KMS-11 (cell line): ENCODE data around the gene ABCD2.

Experiments used
- H2AFZ ChIP-seq: fragments of 200-600 bp; sonication (generic); 2 replicates; pipeline ENCODE4 v1.6.1; 2016; ENCODE audit warnings: antibody characterized with exemption, mixed run types, low read depth
- H3K27ac ChIP-seq: fragments of 200-600 bp; sonication (generic); 2 replicates; pipeline ENCODE4 v1.6.1; 2016; ENCODE audit warnings: mild to moderate bottlenecking, mixed run types
- H3K27me3 ChIP-seq: fragments of 200-600 bp; sonication (generic); 2 replicates; pipeline ENCODE4 v1.6.1; 2017; ENCODE audit warnings: mild to moderate bottlenecking, low read depth, mixed run types, moderate library complexity; ENCODE audit not compliant: insufficient read depth
- H3K36me3 ChIP-seq: fragments of 200-600 bp; sonication (generic); 2 replicates; pipeline ENCODE4 v1.6.1; 2017; ENCODE audit warnings: mild to moderate bottlenecking, mixed run types; ENCODE audit not compliant: insufficient read depth
- H3K4me1 ChIP-seq: fragments of 200-600 bp; sonication (generic); 2 replicates; pipeline ENCODE4 v1.6.1; 2016; ENCODE audit warnings: mild to moderate bottlenecking, low read depth, mixed run types; ENCODE audit not compliant: poor library complexity, severe bottlenecking
- H3K4me2 ChIP-seq: fragments of 200-600 bp; sonication (generic); 2 replicates; pipeline ENCODE4 v1.7.0; 2016; ENCODE audit warnings: mild to moderate bottlenecking, mixed run types
- H3K4me3 ChIP-seq: fragments of 200-600 bp; sonication (generic); IDR thresholded peaks from 2 replicates; pipeline ENCODE4 v1.6.1; 2017; ENCODE audit warnings: low read depth, low read length, mixed read lengths; ENCODE audit not compliant: insufficient read depth
- H3K79me2 ChIP-seq: fragments of 200-600 bp; sonication (generic); 2 replicates; pipeline ENCODE4 v1.6.1; 2016; ENCODE audit warnings: low read depth, mixed run types; ENCODE audit not compliant: insufficient read depth
- H3K9ac ChIP-seq: fragments of 200-600 bp; sonication (generic); 2 replicates; pipeline ENCODE4 v1.6.1; 2016; ENCODE audit warnings: mild to moderate bottlenecking, mixed run types
- H4K20me1 ChIP-seq: fragments of 200-600 bp; sonication (generic); 2 replicates; pipeline ENCODE4 v1.6.1; 2016; ENCODE audit warnings: mild to moderate bottlenecking, mixed run types; ENCODE audit not compliant: insufficient read depth
- TF ChIP-seq, protein P1 (sequence below): fragments of 200-600 bp; sonication (generic); conservative IDR thresholded peaks from 2 replicates; pipeline ENCODE4 v1.6.1; 2017; ENCODE audit warnings: low read depth, mild to moderate bottlenecking, antibody characterized with exemption, low read length, moderate library complexity, mixed read lengths

ABCD2 gene

DNA sequence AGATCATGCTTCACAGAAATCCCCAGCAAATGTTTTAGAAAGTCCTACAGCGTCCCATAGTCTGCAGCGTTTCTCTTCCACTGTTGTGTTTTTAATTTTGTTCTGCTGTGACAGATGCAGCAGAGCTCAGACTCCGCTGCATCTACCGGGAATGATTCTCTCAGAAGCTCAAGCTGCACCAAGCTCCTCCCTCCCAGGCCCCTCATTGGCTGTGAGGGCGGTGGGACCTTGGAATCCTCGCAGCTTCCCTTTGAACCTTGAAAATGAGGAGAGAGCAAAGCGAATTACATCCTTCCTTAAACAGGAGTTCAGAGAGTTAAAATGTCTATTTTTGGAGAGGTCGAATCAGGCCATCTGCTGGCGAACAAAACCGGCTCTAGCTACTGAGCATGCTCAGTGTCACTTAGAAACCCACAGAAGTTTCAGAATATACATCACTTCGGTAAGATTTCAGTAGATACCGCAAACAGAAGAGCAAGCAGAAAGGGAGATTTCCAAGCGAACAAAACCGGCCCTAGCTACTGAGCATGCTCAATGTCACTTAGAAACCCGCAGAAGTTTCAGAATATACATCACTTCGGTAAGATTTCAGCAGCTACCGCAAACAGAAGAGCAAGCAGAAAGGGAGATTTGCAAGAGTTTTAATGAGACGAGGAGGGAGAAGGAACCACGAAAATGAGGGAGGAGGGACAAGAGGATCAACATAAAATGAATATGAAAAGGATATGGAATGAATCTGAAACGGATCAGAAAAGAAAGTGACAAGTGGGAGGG is at the start of gene ABCD2:
ABCD2 (minus strand) TSS at position 144 of the 774 bp plus-strand sequence. CDS start 188 bp downstream, outside the sequence.
- Histone ChIP-seq H3K27me3 (no peaks in the 10 kb centered on the region), H3K36me3 (no peaks in the 10 kb centered on the region), H3K9ac (peak within 1 kb of the TSS; percentile 86), H4K20me1 (no peaks in the 10 kb centered on the region), H3K4me1 (peaks cover 34% of the 10 kb centered on the region), H3K4me3 (peak within 1 kb of the TSS; percentile 55), H3K4me2 (peak within 1 kb of the TSS; percentile 95), H3K27ac (peak within 1 kb of the TSS; percentile 89), H3K79me2 (peaks cover 49% of the 10 kb centered on the region), H2AFZ (peak within 1 kb of the TSS; percentile 39; the same call in 1 of the 2 replicates)
- TF ChIP-seq, protein P1, sequence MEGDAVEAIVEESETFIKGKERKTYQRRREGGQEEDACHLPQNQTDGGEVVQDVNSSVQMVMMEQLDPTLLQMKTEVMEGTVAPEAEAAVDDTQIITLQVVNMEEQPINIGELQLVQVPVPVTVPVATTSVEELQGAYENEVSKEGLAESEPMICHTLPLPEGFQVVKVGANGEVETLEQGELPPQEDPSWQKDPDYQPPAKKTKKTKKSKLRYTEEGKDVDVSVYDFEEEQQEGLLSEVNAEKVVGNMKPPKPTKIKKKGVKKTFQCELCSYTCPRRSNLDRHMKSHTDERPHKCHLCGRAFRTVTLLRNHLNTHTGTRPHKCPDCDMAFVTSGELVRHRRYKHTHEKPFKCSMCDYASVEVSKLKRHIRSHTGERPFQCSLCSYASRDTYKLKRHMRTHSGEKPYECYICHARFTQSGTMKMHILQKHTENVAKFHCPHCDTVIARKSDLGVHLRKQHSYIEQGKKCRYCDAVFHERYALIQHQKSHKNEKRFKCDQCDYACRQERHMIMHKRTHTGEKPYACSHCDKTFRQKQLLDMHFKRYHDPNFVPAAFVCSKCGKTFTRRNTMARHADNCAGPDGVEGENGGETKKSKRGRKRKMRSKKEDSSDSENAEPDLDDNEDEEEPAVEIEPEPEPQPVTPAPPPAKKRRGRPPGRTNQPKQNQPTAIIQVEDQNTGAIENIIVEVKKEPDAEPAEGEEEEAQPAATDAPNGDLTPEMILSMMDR, result peak; percentile 17; the same call in 1 of the 2 replicates

DNA sequence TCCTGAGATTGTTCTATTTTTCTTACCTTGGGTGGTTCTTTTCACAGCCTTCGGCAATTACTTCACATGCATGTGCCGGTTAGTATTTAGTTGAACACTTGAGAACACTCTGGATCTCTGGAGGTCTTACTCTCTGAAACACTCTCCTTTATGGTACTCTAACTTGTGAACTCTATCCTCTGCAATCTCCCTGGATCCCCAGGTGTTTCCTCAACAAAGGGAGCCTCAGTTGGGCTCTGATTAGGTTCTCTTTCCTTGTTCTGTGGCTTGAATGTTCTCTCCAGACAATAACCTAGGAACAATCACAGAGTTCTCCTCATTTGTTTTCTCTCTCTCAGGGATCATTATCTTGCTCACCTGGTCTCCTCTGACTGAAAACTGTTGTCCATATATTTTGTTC is 40.5 kb upstream of the ABCD2 start:
- Histone ChIP-seq H3K4me1 (no peaks in the 10 kb centered on the region), H3K27me3 (no peaks in the 10 kb centered on the region), H2AFZ (no peak overlapping the region), H3K4me3 (no peak overlapping the region), H3K79me2 (no peaks in the 10 kb centered on the region), H3K9ac (no peak overlapping the region), H3K4me2 (no peak overlapping the region), H4K20me1 (no peaks in the 10 kb centered on the region), H3K27ac (no peak overlapping the region), H3K36me3 (no peaks in the 10 kb centered on the region)
- TF ChIP-seq, protein P1, result no peak

DNA sequence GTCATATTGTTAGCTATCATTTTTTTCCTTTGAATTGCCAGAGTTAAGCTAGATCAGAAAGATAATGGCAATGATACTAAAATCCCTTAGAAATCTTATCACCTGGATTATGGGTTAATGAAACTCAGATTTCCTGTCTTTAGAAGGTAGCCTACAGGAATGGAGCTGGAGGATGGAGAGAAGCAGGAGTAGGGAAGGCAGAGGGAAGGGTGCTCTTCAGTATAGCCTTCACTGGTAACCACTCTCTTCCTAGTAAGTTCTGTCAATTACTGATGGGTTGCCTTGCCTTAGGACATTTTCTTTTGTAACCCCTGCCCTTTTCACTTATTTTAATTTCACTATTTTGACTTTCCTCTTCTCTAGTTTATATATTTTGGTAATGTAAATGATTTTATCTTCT is 27.8 kb upstream of the ABCD2 start:
- Histone ChIP-seq H2AFZ (no peak overlapping the region), H3K27ac (no peak overlapping the region)
- TF ChIP-seq, protein P1, result no peak

DNA sequence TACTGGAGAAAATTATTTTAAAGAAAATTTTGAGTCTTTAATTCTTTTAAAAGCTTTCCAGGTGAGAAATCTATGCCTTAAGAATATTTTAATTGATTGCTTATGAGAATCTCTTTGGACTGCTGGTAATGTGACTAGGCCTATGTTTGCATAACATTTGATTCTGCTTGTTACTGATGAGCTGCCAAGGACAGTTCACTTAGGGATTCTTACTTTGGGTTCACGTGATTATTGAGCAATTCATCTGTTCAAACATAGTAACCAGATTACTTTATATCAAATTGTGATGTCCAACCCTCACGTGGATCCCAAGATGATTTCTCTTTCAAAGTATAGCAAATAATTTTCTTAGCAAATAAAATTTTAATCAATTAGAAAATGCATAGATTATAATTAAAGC is 27.4 kb upstream of the ABCD2 start:
- no peaks in the 10 kb centered on the region for H3K27me3 ChIP-seq
- TF ChIP-seq, protein P1, result no peak
- no peak overlapping the region for H3K4me2 ChIP-seq
- no peaks in the 10 kb centered on the region for H3K36me3 ChIP-seq
- no peak overlapping the region for H3K4me3 ChIP-seq
- H2AFZ ChIP-seq, result no peak overlapping the region
- H3K4me1 ChIP-seq, result peaks cover 14% of the 10 kb centered on the region
- no peaks in the 10 kb centered on the region for H3K79me2 ChIP-seq
- H3K27ac ChIP-seq, result no peak overlapping the region
- H4K20me1 ChIP-seq, result no peaks in the 10 kb centered on the region
- no peak overlapping the region for H3K9ac ChIP-seq

More for the DNA sequence above, 27.8 kb upstream of the ABCD2 start:
- no peaks in the 10 kb centered on the region for H3K27me3 ChIP-seq
- no peaks in the 10 kb centered on the region for H3K79me2 ChIP-seq
- H3K9ac ChIP-seq, result no peak overlapping the region
- no peak overlapping the region for H3K4me2 ChIP-seq
- no peaks in the 10 kb centered on the region for H3K36me3 ChIP-seq
- no peak overlapping the region for H3K4me3 ChIP-seq
- peaks cover 14% of the 10 kb centered on the region for H3K4me1 ChIP-seq
- no peaks in the 10 kb centered on the region for H4K20me1 ChIP-seq
